ENCODE data around the gene KCTD1. TPM values are rescaled to one million over a fixed set of nuclear protein-coding genes. Genes with fewer than 3 reads are reported as not detected.

KCTD1 gene
- total RNA-seq, 6 experiments from 2014 or later = 14.7 to 18.5 (median 17.7) TPM

DNA sequence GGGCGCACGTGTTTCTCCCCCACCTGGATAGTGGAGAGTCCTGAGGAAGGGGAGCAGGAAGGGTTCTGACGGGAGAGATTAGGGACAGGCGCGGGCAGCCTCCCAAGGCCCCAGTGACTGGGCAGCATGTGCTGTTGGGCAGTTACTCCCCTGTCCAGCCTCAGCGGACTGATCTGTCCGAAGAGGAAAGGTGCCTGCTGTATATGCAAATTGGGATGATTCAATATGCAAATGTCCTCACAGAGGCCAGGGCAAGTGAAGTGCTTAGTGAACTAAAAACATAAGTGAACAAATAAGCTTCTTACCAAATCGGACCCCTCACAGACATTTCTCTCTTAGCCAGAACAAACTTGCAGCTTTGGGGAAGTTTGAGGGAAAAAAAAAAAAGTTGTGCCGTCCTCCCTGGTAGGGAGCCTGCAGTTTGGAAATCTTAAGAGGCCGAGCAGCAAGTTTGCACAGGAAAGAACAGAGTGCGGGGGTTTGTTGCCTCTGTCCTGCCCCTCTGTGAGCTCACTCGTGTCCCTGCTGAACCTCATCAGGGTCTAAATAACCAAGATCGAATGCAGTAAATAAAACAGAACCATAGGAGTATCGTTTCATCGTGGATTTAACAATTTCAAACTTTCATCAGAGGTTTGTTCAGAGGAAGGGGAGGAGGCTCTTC, 141.4 kb downstream of the KCTD1 start:
- Mint-ChIP-seq H3K27ac (no peak overlapping the region), H3K36me3 (ENCODE audit: low read depth) (no peaks in the 10 kb centered on the region), H3K4me3 (no peak overlapping the region), H3K9me3 (no peaks in the 10 kb centered on the region), H3K4me1 (ENCODE audit: low read depth) (peaks cover 10% of the 10 kb centered on the region; the same call in 1 of the 2 replicates), H3K27me3 (ENCODE audit: insufficient read depth) (peaks cover 14% of the 10 kb centered on the region)
- DNase-seq = no peak
- TF ChIP-seq, protein P1, sequence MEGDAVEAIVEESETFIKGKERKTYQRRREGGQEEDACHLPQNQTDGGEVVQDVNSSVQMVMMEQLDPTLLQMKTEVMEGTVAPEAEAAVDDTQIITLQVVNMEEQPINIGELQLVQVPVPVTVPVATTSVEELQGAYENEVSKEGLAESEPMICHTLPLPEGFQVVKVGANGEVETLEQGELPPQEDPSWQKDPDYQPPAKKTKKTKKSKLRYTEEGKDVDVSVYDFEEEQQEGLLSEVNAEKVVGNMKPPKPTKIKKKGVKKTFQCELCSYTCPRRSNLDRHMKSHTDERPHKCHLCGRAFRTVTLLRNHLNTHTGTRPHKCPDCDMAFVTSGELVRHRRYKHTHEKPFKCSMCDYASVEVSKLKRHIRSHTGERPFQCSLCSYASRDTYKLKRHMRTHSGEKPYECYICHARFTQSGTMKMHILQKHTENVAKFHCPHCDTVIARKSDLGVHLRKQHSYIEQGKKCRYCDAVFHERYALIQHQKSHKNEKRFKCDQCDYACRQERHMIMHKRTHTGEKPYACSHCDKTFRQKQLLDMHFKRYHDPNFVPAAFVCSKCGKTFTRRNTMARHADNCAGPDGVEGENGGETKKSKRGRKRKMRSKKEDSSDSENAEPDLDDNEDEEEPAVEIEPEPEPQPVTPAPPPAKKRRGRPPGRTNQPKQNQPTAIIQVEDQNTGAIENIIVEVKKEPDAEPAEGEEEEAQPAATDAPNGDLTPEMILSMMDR (IDR thresholded peaks at IDR 0.05) = no peak

DNA sequence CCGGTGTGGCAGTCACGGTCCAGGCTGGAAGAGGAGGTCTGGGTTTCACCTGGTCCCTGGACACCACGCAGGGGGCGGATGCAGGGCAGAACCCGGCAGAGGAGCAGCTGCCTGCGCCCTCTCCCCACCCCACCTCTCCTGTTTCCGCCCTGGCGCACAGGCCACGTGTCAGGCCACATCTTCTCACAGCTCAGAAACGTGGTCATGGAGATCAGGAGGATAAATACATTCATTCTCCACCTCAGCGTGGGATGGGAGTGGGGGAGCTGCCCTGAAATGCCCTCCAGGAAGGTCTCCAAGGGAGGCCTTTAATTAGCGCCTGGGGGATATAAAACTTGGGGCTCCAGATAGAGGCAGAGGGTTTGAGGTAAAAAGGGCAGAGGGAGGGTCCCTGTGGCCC, 142.0 kb downstream of the KCTD1 start:
- Mint-ChIP-seq H3K9me3 (no peaks in the 10 kb centered on the region), H3K4me1 (ENCODE audit: low read depth) (peaks cover 10% of the 10 kb centered on the region; the same call in 1 of the 2 replicates), H3K36me3 (ENCODE audit: low read depth) (no peaks in the 10 kb centered on the region), H3K27ac (no peak overlapping the region), H3K4me3 (no peak overlapping the region), H3K27me3 (ENCODE audit: insufficient read depth) (peaks cover 14% of the 10 kb centered on the region)
- DNase-seq = no peak
- TF ChIP-seq, protein P1 (IDR thresholded peaks at IDR 0.05) = no peak

DNA sequence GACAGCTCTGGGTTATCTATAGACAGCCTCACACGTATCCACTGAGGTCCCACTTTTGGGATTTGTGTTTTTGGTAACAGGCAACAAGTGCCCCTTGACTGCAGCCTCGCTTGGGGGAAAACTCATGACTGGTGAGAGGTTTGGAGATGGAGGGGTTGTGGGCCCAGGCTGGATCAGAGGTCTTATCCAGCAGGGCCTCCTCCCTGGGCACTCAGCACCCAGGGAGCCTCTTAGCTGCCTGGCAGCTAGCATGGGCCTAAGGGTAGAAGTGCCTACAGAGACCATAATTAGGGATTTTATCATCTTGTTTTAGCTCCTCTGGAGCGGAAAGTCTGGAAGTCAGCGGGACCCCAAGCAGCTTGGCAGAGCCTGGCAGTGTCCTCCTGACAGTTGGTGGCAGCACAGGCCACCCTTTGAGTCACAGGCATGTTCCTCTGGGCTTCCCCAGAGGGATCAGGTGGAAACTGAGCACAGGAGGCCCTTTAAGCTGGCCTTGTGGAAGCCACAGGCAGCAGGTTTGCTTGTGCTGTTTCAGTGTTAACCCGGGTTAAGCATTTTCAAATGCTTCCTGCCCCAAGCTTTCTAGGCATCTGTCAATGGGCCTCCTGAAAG, 143.1 kb downstream of the KCTD1 start:
- Mint-ChIP-seq H3K4me3 (no peak overlapping the region), H3K27me3 (ENCODE audit: insufficient read depth) (peaks cover 14% of the 10 kb centered on the region), H3K9me3 (no peaks in the 10 kb centered on the region), H3K4me1 (ENCODE audit: low read depth) (peaks cover 10% of the 10 kb centered on the region; the same call in 1 of the 2 replicates), H3K36me3 (ENCODE audit: low read depth) (no peaks in the 10 kb centered on the region), H3K27ac (no peak overlapping the region)
- TF ChIP-seq, protein P1 (IDR thresholded peaks at IDR 0.05) = peak; percentile 73
- DNase-seq = peak; percentile 26

Small RNA genes lying within 50 kb of the gene (microRNA-seq; reads per million reads assigned to microRNA genes)
- gene MIR8057 = not detected
